ENCODE measurements around the gene NDUFB2.
"Not testable (repeated sequence)": the region's sequence is repeated elsewhere in the genome, so short reads cannot be mapped to it uniquely, and the experiment has no call there.

NDUFB2 gene

GRCh38 chr7:140661124-140661523 is 35.4 kb upstream of the NDUFB2 start:
- CTCF ChIA-PET, result interaction anchor here (0.6 to 0.7 kb wide), 4 partner anchors 70 to 1015 kb away, joined by 3 to 4 read pairs (median 3); no protein-coding TSS in a partner anchor
- no peak; the same call in 1 of the 2 replicates for TF ChIP-seq CTCF (conservative IDR thresholded peaks at IDR 0.05; ENCODE audit: low read depth)

DNA sequence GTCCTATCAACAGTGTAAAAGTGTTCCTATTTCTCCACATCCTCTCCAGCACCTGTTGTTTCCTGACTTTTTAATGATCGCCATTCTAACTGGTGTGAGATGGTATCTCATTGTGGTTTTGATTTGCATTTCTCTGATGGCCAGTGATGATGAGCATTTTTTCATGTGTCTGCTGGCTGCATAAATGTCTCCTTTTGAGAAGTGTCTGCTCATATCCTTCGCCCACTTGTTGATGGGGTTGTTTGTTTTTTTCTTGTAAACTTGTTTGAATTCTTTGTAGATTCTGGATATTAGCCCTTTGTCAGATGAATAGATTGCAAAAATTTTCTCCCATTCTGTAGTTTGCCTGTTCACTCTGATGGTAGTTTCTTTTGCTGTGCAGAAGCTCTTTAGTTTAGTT is 33.6 kb upstream of the NDUFB2 start:
- DNase-seq (ENCODE audit: low spot score); H3K27ac ChIP-seq; POLR2A ChIA-PET (ENCODE audit: low non-redundant PET); CTCF ChIA-PET: not testable (repeated sequence)

More at GRCh38 chr7:140661124-140661523, 35.4 kb upstream of the NDUFB2 start:
- H3K27ac ChIP-seq, result no peak overlapping the region
- no peak for DNase-seq (ENCODE audit: low spot score)
- POLR2A ChIA-PET (ENCODE audit: low non-redundant PET), result no interaction called here

DNA sequence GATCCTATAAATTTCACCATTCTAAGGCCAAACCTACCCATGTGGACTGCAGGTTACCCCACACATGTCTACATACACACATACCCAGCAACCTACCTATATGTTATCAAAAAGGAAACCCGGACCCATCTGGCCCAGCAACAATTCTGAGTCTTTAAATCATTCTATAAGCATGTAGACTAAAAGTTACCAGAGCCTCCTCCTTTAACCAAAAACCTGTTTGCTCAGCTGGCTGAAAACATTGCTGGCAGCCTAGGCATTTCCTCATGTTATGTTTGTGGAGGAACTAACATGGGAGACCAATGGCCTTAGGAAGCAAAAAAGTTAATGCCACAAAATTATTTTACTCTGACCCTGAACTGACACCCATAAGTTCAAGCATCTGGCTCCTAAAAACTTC is 29.0 kb upstream of the NDUFB2 start:
- ChIA-PET POLR2A (ENCODE audit: low non-redundant PET) (no interaction called here), CTCF (interaction anchor here (0.6 kb wide), 1 partner anchor 408 kb away, joined by 3 read pairs; no protein-coding TSS in a partner anchor)
- H3K27ac ChIP-seq, result no peak overlapping the region
- DNase-seq (ENCODE audit: low spot score), result no peak
- TF ChIP-seq CTCF (conservative IDR thresholded peaks at IDR 0.05; ENCODE audit: low read depth), result no peak

GRCh38 chr7:140668641-140669040 is 27.9 kb upstream of the NDUFB2 start:
- no peak for TF ChIP-seq CTCF (conservative IDR thresholded peaks at IDR 0.05; ENCODE audit: low read depth)
- ChIA-PET CTCF (interaction anchor here (0.7 kb wide), 1 partner anchor 93 kb away, joined by 3 read pairs; no protein-coding TSS in a partner anchor), POLR2A (ENCODE audit: low non-redundant PET) (no interaction called here)
- no peak for DNase-seq (ENCODE audit: low spot score)
- no peak overlapping the region for H3K27ac ChIP-seq

DNA sequence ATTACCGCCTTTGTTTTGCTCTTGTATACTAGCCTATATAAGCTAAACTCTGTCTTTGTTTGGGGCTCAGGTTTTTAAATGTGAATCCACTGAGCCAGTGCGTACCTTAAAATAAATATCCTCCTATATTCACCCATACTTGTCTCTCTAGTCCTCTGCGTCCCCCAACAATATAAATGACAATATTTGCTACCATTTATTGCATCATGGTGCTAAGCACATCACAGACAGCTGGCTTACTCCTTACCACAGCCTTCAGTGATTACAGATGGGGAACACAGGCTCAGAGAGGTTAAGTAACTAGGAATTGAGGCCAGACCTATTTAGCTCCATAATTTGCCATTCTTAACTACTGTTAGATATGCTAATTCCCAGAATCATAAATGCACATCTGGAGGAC is 27.2 kb upstream of the NDUFB2 start:
- no peak for DNase-seq (ENCODE audit: low spot score)
- ChIA-PET POLR2A (ENCODE audit: low non-redundant PET) (no interaction called here), CTCF (interaction anchor here (0.5 to 0.7 kb wide), 2 partner anchors 17 to 89 kb away, joined by 3 read pairs; no protein-coding TSS in a partner anchor)
- no peak for TF ChIP-seq CTCF (conservative IDR thresholded peaks at IDR 0.05; ENCODE audit: low read depth)
- no peak overlapping the region for H3K27ac ChIP-seq

DNA sequence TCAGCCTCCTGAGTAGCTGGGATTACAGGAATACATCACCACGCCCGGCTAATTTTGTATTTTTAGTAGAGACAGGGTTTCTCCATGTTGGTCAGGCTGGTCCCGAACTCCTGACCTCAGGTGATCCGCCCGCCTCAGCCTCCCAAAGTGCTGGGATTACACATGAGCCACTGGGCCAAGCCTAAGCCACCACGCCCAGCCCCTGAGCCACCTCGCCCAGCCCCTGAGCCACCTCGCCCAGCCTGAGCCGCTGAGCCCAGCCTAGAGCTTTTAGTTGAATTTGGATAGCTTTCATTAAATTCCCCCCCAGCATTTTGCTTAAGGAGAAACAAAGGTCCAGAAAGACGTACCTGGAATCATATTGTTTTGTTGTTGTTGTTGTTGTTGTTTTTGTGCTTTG is 26.6 kb upstream of the NDUFB2 start:
- POLR2A ChIA-PET (ENCODE audit: low non-redundant PET); DNase-seq (ENCODE audit: low spot score); H3K27ac ChIP-seq: not testable (repeated sequence)
- CTCF ChIA-PET, result interaction anchor here (0.7 kb wide), 1 partner anchor 89 kb away, joined by 3 read pairs; no protein-coding TSS in a partner anchor

DNA sequence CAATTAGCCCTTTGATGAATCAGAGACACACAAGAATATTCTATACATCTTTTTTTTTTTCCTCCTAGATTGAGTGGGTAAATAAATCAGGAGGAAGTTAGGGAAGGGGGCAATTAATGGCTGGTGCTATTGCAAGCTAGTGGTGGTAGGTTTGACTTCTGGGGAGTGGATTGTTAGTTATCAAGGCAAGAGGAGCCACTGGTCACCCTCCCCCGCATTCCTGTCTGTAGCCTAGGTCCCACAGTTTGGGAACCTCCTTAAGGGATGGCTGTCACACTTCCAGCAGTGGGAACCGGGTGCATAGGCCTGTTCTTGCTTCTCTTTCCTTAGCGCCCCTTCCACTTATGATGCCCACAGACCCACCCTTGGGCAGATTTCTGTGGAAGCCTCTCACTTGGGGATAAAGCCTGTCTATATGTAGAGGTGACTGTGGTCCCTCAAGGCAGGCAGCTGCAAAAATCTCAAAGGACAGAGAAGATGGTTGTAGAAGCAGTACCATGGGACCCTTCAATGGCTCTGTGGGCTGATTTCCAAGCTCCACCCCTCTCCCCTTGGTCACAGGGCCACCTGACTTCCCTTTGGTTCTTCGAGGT is 26.1 kb upstream of the NDUFB2 start:
- DNase-seq (ENCODE audit: low spot score), result no peak
- CTCF ChIA-PET, result no interaction called here
- no peak for TF ChIP-seq CTCF (conservative IDR thresholded peaks at IDR 0.05; ENCODE audit: low read depth)
- H3K27ac ChIP-seq, result no peak overlapping the region
- POLR2A ChIA-PET (ENCODE audit: low non-redundant PET), result no interaction called here

Measured in RWPE1 (cell line).